GM23248 (cell line): ENCODE data around the gene ARHGEF25.

Source experiments
- EZH2 ChIP-seq: fragments of 200-600 bp; sonication (generic); IDR thresholded peaks from 2 replicates; pipeline ENCODE4 v1.6.1; 2018; ENCODE audit warnings: antibody characterized with exemption, mild to moderate bottlenecking; ENCODE audit not compliant: insufficient read depth, poor library complexity, severe bottlenecking
- EZH2phosphoT487 ChIP-seq: fragments of 200-600 bp; sonication (generic); IDR thresholded peaks from 2 replicates; pipeline ENCODE4 v1.6.1; 2018; ENCODE audit warnings: antibody characterized with exemption, moderate library complexity, mild to moderate bottlenecking, low read depth; ENCODE audit not compliant: insufficient read depth

GRCh38 chr12:57620936-57621496 lies 9.8 kb downstream of the ARHGEF25 start:
- TF ChIP-seq EZH2 (peak; percentile 55), EZH2phosphoT487 (no peak)
